Sigmoid colon (tissue), 7 donors: ENCODE data around the gene ARHGEF7. TPM values are rescaled to one million over a fixed set of nuclear protein-coding genes. Genes with fewer than 3 reads are reported as not detected.

Experiments
- DNase-seq: peaks from one replicate; pipeline ENCODE4 v3.0.0-alpha.2; 2019
- H3K27ac ChIP-seq, 4 donors: fragments of 200-600 bp; sonication (generic); one replicate each; pipeline ENCODE4 v1.5.1; 2016 to 2019; ENCODE audit warnings: mild to moderate bottlenecking in 1 of 4
- H3K27me3 ChIP-seq, 3 donors: fragments of 200-600 bp; sonication (generic); one replicate each; pipeline ENCODE4 v1.5.1; 2019; ENCODE audit warnings: mild to moderate bottlenecking in 1 of 3
- H3K36me3 ChIP-seq, 4 donors: fragments of 200-600 bp; sonication (generic); one replicate each; pipeline ENCODE4 v1.5.1; 2016 to 2019
- H3K4me1 ChIP-seq, 4 donors: fragments of 200-600 bp; sonication (generic); one replicate each; pipeline ENCODE4 v1.5.1; 2017 to 2019
- H3K4me3 ChIP-seq, 4 donors: fragments of 200-600 bp; sonication (generic); one replicate each; pipeline ENCODE4 v1.5.1; 2017 to 2019; ENCODE audit warnings: mild to moderate bottlenecking in 2 of 4, moderate library complexity in 1 of 4
- H3K9me3 ChIP-seq, 4 donors: fragments of 200-600 bp in 3 of 4; sonication (generic) in 3 of 4; one replicate each; pipeline versions ENCODE4 v1.5.1 to v1.6.1; 2013 to 2019
- CTCF ChIP-seq, 4 experiments: fragments of 450-650 bp in 3 of 4; fragments of 200-600 bp in 1 of 4; IDR thresholded peaks; one replicate each; pipeline ENCODE4 v1.5.1; 2016 to 2019; ENCODE audit warnings: antibody characterized with exemption in 4 of 4, mild to moderate bottlenecking in 3 of 4, moderate library complexity in 2 of 4
- EP300 ChIP-seq, 4 donors: sonication (generic); formaldehyde crosslinking; IDR thresholded peaks; one replicate each; pipeline ENCODE4 v1.6.1; 2017; ENCODE audit warnings: antibody characterized with exemption in 4 of 4
- POLR2A ChIP-seq, 2 donors: fragments of 450-650 bp; IDR thresholded peaks; one replicate each; pipeline ENCODE4 v1.6.1; 2016; ENCODE audit warnings: antibody characterized with exemption in 2 of 2, mild to moderate bottlenecking in 2 of 2, moderate library complexity in 2 of 2
- POLR2AphosphoS5 ChIP-seq, 4 donors: sonication (generic); formaldehyde crosslinking; IDR thresholded peaks; one replicate each; pipeline ENCODE4 v1.6.1; 2017; ENCODE audit warnings: antibody characterized with exemption in 4 of 4
- WGBS, 2 donors: extraction: QIAGEN DNeasy Blood & Tissue Kit; methylation state at CpG; one replicate each; pipeline ENCODE4 v1.1.7; 2013; 5-methylcytosine and 5-hydroxymethylcytosine counted together
- intact Hi-C: fragments of 100-400 bp; cut with DNase I; formaldehyde crosslinking; loops from one replicate; pipeline ENCODE4 v1.15.1; 2023
- polyA plus RNA-seq, 3 donors: library from polyadenylated mRNA; stranded (reverse); fragments of 200-250 nt; gene quantifications; one replicate each; pipeline ENCODE4 v1.2.3, GENCODE V29; 2013
- total RNA-seq, 4 donors: library from RNA; depleted of rRNA; stranded (reverse); fragments of >200 nt; gene quantifications; one replicate each; pipeline ENCODE4 v1.1.0, GENCODE V29; 2016
- donor health status: healthy with polysubstance abuse.
- donor health status: Bipolar disorder and iron deficiency.
- donor health status: healthy.

Gene ARHGEF7
- total and polyA plus RNA-seq, 7 donors, result 8.4 to 79.8 (median 41.0) TPM

- peak; percentile 86 for DNase-seq
- H3K4me1 ChIP-seq, result peaks cover 0 to 48% (median 35%) of the 10 kb centered on the region in 4 donors
Measured at GRCh38 chr13:111204438-111205177, 89.5 kb downstream of the ARHGEF7 start.

GRCh38 chr13:111206148-111206547, 91.0 kb downstream of the ARHGEF7 start:
- no peak for DNase-seq
- H3K4me3 ChIP-seq, result no peak overlapping the region
- WGBS, 2 donors, result 94 to 95% methylated on average over 12 of the region's 12 CpGs
- no peak overlapping the region for H3K27ac ChIP-seq
- no peaks in the 10 kb centered on the region for H3K9me3 ChIP-seq
- peaks cover 0 to 63% (median 50%) of the 10 kb centered on the region in 4 donors for H3K4me1 ChIP-seq
- intact Hi-C loops, result no loop called here
- H3K36me3 ChIP-seq, result no peaks in the 10 kb centered on the region
- TF ChIP-seq POLR2A (IDR thresholded peaks at IDR 0.05) (no peak), POLR2AphosphoS5 (IDR thresholded peaks at IDR 0.05) (no peak), EP300 (IDR thresholded peaks at IDR 0.05) (no peak), CTCF (IDR thresholded peaks at IDR 0.05) (no peak)
- H3K27me3 ChIP-seq, result no peaks in the 10 kb centered on the region

More at GRCh38 chr13:111204438-111205177, 89.5 kb downstream of the ARHGEF7 start:
- Histone ChIP-seq H3K27ac (peak overlapping the region; percentile 31 to 55 (median 43)), H3K4me3 (no peak overlapping the region), H3K27me3 (no peaks in the 10 kb centered on the region), H3K9me3 (no peaks in the 10 kb centered on the region), H3K36me3 (no peaks in the 10 kb centered on the region)
- 64 to 73% methylated on average over 16 of the region's 16 CpGs for WGBS, 2 donors
- intact Hi-C loops, result no loop called here
- TF ChIP-seq POLR2AphosphoS5 (IDR thresholded peaks at IDR 0.05), result no peak
- no peak for TF ChIP-seq EP300 (IDR thresholded peaks at IDR 0.05)
- TF ChIP-seq CTCF (IDR thresholded peaks at IDR 0.05), result no peak
- TF ChIP-seq POLR2A (IDR thresholded peaks at IDR 0.05), result no peak

DNA sequence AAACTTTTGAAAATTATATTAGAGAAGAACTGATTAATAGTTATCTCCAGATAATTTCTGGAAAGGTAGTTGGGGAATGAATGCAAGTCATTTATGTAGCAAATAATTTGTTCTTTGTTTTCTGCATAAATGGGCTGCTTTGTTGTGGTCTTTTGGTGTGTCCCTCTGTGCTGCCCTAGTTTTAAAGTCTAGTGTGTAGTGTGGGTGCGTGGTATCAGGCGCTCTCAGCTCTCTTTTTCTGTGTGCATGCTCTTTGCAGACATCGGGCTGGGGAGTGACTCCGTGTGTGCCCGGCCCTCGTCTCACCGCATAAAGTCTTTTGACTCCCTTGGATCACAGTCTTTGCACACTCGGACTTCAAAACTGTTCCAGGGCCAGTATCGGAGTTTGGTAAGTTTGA, 94.5 kb downstream of the ARHGEF7 start:
- TF ChIP-seq EP300 (IDR thresholded peaks at IDR 0.05) (no peak), POLR2A (IDR thresholded peaks at IDR 0.05) (no peak), POLR2AphosphoS5 (IDR thresholded peaks at IDR 0.05) (no peak)
- H3K36me3 ChIP-seq, result no peaks in the 10 kb centered on the region
- H3K4me1 ChIP-seq, result peaks cover 0 to 55% (median 36%) of the 10 kb centered on the region in 4 donors
- WGBS, 2 donors, result 89 to 93% methylated on average over 9 of the region's 9 CpGs
- H3K27me3 ChIP-seq, result no peaks in the 10 kb centered on the region
- intact Hi-C loops, result loop anchor here (10.0 kb wide), 1 partner anchor 495 kb away; the partner anchor contains the start of gene ING1
- no peak overlapping the region for H3K4me3 ChIP-seq
- no peak for DNase-seq
- no peaks in the 10 kb centered on the region for H3K9me3 ChIP-seq
- peak overlapping the region in 2 of 4 donors; percentile 39 to 54 for H3K27ac ChIP-seq

DNA sequence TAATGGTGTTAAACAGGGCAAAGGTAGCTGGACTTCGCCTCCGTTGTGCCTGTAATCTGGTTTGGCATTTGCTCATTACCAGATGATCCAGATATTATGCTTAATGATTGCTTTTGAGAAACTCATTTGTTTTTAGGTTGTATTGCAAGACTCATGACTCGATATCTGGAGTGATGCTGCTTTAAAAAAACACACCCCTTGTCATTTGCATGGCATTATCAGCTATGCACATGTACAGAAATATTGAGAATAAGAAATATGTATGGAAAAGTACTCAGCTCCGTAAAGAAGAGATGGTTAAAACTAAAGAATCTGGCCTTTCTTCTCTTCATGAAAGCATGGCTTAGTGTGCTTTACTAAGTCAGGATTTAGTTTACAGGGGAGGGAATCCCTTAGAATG, 95.0 kb downstream of the ARHGEF7 start:
- peak overlapping the region in 1 of 4 donors; percentile 0 for H3K4me3 ChIP-seq
- H3K4me1 ChIP-seq, result peaks cover 0 to 50% (median 33%) of the 10 kb centered on the region in 4 donors
- H3K27ac ChIP-seq, result peak overlapping the region; percentile 1 to 54 (median 34)
- H3K27me3 ChIP-seq, result no peaks in the 10 kb centered on the region
- H3K36me3 ChIP-seq, result no peaks in the 10 kb centered on the region
- intact Hi-C loops, result loop anchor here (10.0 kb wide), 1 partner anchor 495 kb away; the partner anchor contains the start of gene ING1
- no peaks in the 10 kb centered on the region for H3K9me3 ChIP-seq
- TF ChIP-seq CTCF (IDR thresholded peaks at IDR 0.05) (no peak), POLR2A (IDR thresholded peaks at IDR 0.05) (no peak), POLR2AphosphoS5 (IDR thresholded peaks at IDR 0.05) (no peak)
- 88 to 90% methylated on average over 4 of the region's 4 CpGs for WGBS, 2 donors
- DNase-seq, result no peak
